ENCODE results near the gene TCEANC2. TPM values are rescaled to one million over a fixed set of nuclear protein-coding genes. Genes with fewer than 3 reads are reported as not detected.

TCEANC2 gene
- total and polyA plus RNA-seq, 8 donors = 1.1 to 3.8 (median 1.8) TPM

DNA sequence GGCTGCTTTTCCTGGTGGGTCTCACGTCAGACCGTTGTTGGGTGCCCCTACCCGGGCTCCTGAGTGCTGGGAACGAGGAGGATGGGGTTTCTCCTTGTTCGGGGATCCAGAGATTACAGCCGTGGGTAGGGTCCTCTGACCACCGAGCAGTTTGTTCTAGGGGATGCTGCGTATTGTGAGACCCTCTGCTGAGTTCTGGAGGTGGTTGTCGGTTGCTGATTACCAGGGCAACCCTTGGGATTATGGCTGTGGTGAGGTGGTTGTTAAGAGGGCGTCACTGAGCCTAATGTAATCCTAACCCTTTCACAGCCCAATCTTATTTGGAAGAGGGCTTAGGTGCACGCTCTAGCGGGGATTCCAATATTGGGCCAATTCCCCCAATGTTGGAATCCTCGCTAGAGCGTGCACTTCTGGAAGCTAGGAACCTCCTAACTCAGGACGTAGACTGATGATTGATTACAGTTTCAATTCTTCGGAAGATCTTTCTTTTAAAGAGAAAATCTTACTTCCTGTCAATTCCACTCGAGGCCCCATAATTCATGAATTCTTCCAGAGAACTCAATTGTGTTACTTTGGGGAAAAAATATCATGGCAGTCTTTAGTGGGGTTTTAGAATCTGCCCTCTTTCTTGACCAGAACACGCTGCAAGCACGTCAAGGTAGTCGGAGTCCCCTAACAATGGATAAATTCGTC, 483 bp downstream of the TCEANC2 start:
- WGBS, 2 donors = 7 to 9% methylated on average over 21 of the region's 21 CpGs
- peak; percentile 2 to 9 (median 4) for ATAC-seq
- Histone ChIP-seq H3K36me3 (no peaks in the 10 kb centered on the region), H3K4me3 (peak overlapping the region; percentile 31 to 93 (median 84)), H3K4me1 (peaks cover 7 to 34% (median 8%) of the 10 kb centered on the region in 3 donors), H3K9me3 (no peaks in the 10 kb centered on the region), H3K27ac (peak overlapping the region; percentile 46 to 98 (median 92)), H3K27me3 (no peaks in the 10 kb centered on the region)
- TF ChIP-seq, protein P1, sequence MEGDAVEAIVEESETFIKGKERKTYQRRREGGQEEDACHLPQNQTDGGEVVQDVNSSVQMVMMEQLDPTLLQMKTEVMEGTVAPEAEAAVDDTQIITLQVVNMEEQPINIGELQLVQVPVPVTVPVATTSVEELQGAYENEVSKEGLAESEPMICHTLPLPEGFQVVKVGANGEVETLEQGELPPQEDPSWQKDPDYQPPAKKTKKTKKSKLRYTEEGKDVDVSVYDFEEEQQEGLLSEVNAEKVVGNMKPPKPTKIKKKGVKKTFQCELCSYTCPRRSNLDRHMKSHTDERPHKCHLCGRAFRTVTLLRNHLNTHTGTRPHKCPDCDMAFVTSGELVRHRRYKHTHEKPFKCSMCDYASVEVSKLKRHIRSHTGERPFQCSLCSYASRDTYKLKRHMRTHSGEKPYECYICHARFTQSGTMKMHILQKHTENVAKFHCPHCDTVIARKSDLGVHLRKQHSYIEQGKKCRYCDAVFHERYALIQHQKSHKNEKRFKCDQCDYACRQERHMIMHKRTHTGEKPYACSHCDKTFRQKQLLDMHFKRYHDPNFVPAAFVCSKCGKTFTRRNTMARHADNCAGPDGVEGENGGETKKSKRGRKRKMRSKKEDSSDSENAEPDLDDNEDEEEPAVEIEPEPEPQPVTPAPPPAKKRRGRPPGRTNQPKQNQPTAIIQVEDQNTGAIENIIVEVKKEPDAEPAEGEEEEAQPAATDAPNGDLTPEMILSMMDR (IDR thresholded peaks at IDR 0.05) = no peak
- no peak for FAIRE-seq
- intact Hi-C loops (cut with DNase I) = no loop called here
- no peak for DNase-seq

DNA sequence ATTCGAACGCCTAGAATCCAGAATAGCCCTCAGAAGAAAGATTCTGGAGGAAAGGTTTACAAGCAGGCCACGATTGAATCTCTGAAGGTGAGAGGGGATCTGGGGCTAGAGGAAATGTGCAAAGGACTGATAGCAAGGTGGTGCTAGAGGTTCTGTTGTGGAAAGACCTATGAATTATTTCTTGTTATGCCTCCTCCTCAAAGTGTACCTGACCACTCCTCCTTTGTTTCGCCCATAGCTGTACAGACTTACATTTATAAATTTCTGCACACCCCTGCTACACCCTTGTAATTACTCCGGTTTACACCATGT, 986 bp downstream of the TCEANC2 start:
- no peak for ATAC-seq
- no peaks in the 10 kb centered on the region for H3K27me3 ChIP-seq
- no peak for DNase-seq
- no peaks in the 10 kb centered on the region for H3K9me3 ChIP-seq
- TF ChIP-seq, protein P1 (IDR thresholded peaks at IDR 0.05) = no peak
- H3K4me3 ChIP-seq = peak overlapping the region in 2 of 4 donors; percentile 84 to 93
- peaks cover 7 to 30% (median 8%) of the 10 kb centered on the region in 3 donors for H3K4me1 ChIP-seq
- intact Hi-C loops (cut with DNase I) = no loop called here
- H3K27ac ChIP-seq = no peak overlapping the region
- WGBS, 2 donors = 44 to 59% methylated on average over 5 of the region's 5 CpGs
- FAIRE-seq = no peak
- no peaks in the 10 kb centered on the region for H3K36me3 ChIP-seq

DNA sequence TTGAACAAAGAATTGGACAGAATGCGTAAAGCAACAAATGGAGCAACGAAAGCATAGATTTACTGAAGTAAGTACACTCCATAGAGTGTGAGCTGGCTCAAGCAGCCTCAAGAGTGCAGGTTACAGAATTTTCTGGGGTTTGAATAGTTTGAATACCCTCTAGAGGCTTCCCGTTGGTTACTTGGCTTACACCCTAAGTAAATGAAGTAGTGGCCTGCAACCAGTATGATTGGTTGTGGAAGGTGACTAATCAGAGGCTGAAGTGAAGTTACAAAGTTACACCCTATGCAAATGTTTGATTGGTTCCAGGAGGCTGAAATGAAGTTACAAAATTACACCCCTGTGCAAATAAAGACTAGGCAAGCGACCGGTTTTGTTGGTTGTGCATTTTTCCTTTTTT, 10.9 kb downstream of the TCEANC2 start:
- intact Hi-C loops (cut with DNase I) = loop anchor here in 1 of 3 donors (10.0 kb wide), 1 partner anchor 431 kb away; no protein-coding TSS in a partner anchor
- WGBS, 2 donors = 93 to 98% methylated on average over 5 of the region's 5 CpGs
- Histone ChIP-seq H3K27me3 (no peaks in the 10 kb centered on the region), H3K4me3 (no peak overlapping the region), H3K36me3 (no peaks in the 10 kb centered on the region), H3K27ac (no peak overlapping the region), H3K9me3 (no peaks in the 10 kb centered on the region), H3K4me1 (no peaks in the 10 kb centered on the region)
- ATAC-seq (no peak), DNase-seq (no peak), FAIRE-seq (no peak)
- TF ChIP-seq, protein P1 (IDR thresholded peaks at IDR 0.05) = no peak

DNA sequence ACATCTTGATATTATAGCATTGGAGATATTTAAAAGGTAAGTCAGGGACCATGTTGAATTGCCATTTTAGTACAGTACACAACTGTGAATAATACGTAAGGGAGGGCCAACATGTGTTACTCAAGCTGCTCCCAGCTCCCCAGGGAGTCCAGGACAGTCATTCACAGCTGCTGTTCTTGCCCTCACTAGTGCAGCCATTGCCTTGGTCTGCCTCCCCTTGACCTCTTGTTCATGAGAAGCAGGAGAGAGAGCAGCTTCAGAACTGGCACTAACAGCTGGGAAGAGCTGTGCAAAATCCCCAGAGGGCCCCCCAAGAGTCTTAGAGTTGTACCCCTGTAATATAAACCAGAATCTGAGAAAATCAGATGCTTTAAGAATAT, 16.4 kb downstream of the TCEANC2 start:
- H3K27me3 ChIP-seq = no peaks in the 10 kb centered on the region
- H3K36me3 ChIP-seq = no peaks in the 10 kb centered on the region
- H3K4me1 ChIP-seq = no peaks in the 10 kb centered on the region
- 48 to 65% methylated on average over 1 of the region's 1 CpG for WGBS, 2 donors
- no peak for DNase-seq
- intact Hi-C loops (cut with DNase I) = loop anchor here in 1 of 3 donors (10.0 kb wide), 2 partner anchors 425 to 745 kb away; no protein-coding TSS in a partner anchor
- H3K27ac ChIP-seq = no peak overlapping the region
- ATAC-seq = peak in 3 of 4 donors; percentile 29 to 33 (median 31)
- H3K9me3 ChIP-seq = no peaks in the 10 kb centered on the region
- TF ChIP-seq, protein P1 (IDR thresholded peaks at IDR 0.05) = no peak
- no peak overlapping the region for H3K4me3 ChIP-seq
- FAIRE-seq = no peak

DNA sequence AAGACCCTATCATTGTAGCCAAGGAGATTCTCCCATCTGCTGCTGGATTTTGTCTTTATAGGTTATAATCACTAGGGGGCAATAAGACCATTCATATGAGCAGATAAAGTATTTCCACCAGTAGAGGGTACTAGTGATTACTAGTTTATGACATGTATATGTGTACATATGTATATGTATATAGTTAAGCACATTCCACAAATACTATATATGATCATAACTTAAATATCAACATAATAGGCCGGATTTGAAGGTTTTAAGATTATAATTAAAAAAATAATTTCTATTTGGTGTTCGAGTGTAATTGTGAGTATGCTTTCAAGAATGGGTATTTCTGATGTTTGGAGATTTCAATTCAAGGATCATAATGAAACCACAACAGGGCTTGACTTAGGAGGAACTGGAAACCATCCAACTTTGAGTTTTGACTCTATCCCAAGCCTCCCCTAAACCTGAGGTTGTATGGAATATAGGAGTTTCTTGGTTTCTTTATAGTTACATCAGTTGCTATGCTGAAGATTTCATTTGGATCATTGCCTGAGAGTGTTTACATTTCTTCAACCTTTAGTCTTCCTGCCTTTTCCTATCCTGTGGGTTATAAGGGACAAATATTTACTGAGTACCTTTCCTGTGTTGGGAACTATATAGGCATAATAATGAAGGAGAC, 16.9 kb downstream of the TCEANC2 start:
- WGBS, 2 donors = 37 to 38% methylated on average over 2 of the region's 2 CpGs
- TF ChIP-seq, protein P1 (IDR thresholded peaks at IDR 0.05) = peak; percentile 11 to 51 (median 42)
- DNase-seq (no peak), FAIRE-seq (peak; percentile 98), ATAC-seq (peak; percentile 63 to 99 (median 92))
- intact Hi-C loops (cut with DNase I) = loop anchor here in 1 of 3 donors (10.0 kb wide), 1 partner anchor 744 kb away; no protein-coding TSS in a partner anchor
- Histone ChIP-seq H3K27me3 (no peaks in the 10 kb centered on the region), H3K4me1 (no peaks in the 10 kb centered on the region), H3K4me3 (no peak overlapping the region), H3K36me3 (no peaks in the 10 kb centered on the region), H3K27ac (no peak overlapping the region), H3K9me3 (no peaks in the 10 kb centered on the region)
